ENCODE data around the gene EXD3. TPM values are rescaled to one million over a fixed set of nuclear protein-coding genes. Genes with fewer than 3 reads are reported as not detected.

The EXD3 gene
- total and polyA plus RNA-seq, 2 of the 4 experiments (the other 2 are of a cell fraction): 1.1 to 7.4 TPM

- no peak overlapping the region for H3K14ac ChIP-seq (replicated peaks; ENCODE audit: low read depth, low read length)
- H3K9me1 ChIP-seq (ENCODE audit: insufficient read depth, low read length): no peaks in the 10 kb centered on the region
- no peak overlapping the region for H4K91ac ChIP-seq (ENCODE audit: insufficient read depth, low read depth, low read length)
- dilution Hi-C loops (cut with HindIII; ENCODE audit: low sequenced_read_pairs, unreplicated experiment): no loop called here
- H2BK120ac ChIP-seq (ENCODE audit: low read depth, low read length): no peak overlapping the region
- no peaks in the 10 kb centered on the region for H4K20me1 ChIP-seq (ENCODE audit: insufficient read depth, low read length)
- H3K4me1 ChIP-seq (ENCODE audit: control insufficient read depth, insufficient read depth, low read length): no peaks in the 10 kb centered on the region
- BruUV-seq (replicated peaks): no TSS peak
- H2AK9ac ChIP-seq (replicated peaks; ENCODE audit: low read depth, low read length, poor library complexity): no peak overlapping the region
- no peak overlapping the region for H2BK20ac ChIP-seq (ENCODE audit: low read depth, low read length)
- H3K4ac ChIP-seq (ENCODE audit: low read depth, low read length): no peak overlapping the region
- H3K9ac ChIP-seq (ENCODE audit: low read depth, low read length): no peak overlapping the region
- 79% methylated on average over 2 of the region's 10 CpGs; no CpG with 5 or more reads in 1 of the 2 experiments for WGBS, 2 experiments (ENCODE audit: extremely low coverage in 2 of 2, insufficient read length in 1 of 2)
- in situ Hi-C loops (cut with MboI; ENCODE audit: low sequenced_read_pairs): no loop called here
- H3K18ac ChIP-seq (ENCODE audit: low read depth, low read length): no peak overlapping the region
- H3K56ac ChIP-seq (ENCODE audit: extremely low read depth, insufficient read depth, low read length): no peak overlapping the region
- no peak overlapping the region for H2AK5ac ChIP-seq (ENCODE audit: low read depth, low read length)
- no peak overlapping the region for H3K4me2 ChIP-seq (ENCODE audit: low read depth, low read length)
- no peaks in the 10 kb centered on the region for H3K79me1 ChIP-seq (ENCODE audit: low read depth in 1 of 2, low read length in 2 of 2)
- intact Hi-C loops (cut with micrococcal nuclease): no loop called here
- H3K27me3 ChIP-seq (ENCODE audit: control insufficient read depth, insufficient read depth, low read length): no peaks in the 10 kb centered on the region; the same call in 1 of the 2 replicates
- no peak overlapping the region for H4K8ac ChIP-seq (ENCODE audit: low read depth in 2 of 2, low read length in 2 of 2)
- TF ChIP-seq FOS (IDR thresholded peaks at IDR 0.05; ENCODE audit: low read depth, low read length) (no peak), USF2 (IDR thresholded peaks at IDR 0.05; ENCODE audit: low read depth, low read length) (no peak), NFE2L2 (IDR thresholded peaks at IDR 0.05; ENCODE audit: low read depth, low read length) (no peak), SMC3 (IDR thresholded peaks at IDR 0.05; ENCODE audit: low read depth, low read length) (no peak)
- H2AFZ ChIP-seq (replicated peaks; ENCODE audit: low read length, poor library complexity): no peak overlapping the region
- ATAC-seq (ENCODE audit: low read depth): no peak
- ChIA-PET CTCF (no interaction called here), POLR2A (ENCODE audit: unreplicated experiment) (no interaction called here)
- DNase-seq: no peak
- H2BK15ac ChIP-seq (ENCODE audit: low read depth, low read length): no peak overlapping the region
- H2BK5ac ChIP-seq (ENCODE audit: low read depth, low read length, poor library complexity, severe bottlenecking): no peak overlapping the region
- no peak overlapping the region for H3K23ac ChIP-seq (ENCODE audit: low read depth, low read length)
- H4K5ac ChIP-seq (ENCODE audit: low read depth, low read length): no peak overlapping the region
- H3K9me3 ChIP-seq (ENCODE audit: control insufficient read depth, insufficient read depth, low read length): no peaks in the 10 kb centered on the region; the same call in 1 of the 2 replicates
- no peaks in the 10 kb centered on the region for H3K36me3 ChIP-seq (ENCODE audit: control insufficient read depth, insufficient read depth, low read length)
- H3K27ac ChIP-seq (ENCODE audit: insufficient read depth, low read length): no peak overlapping the region
- no peak overlapping the region for H3K4me3 ChIP-seq (ENCODE audit: insufficient read depth, low read depth, low read length)
Observed at GRCh38 chr9:137325124-137325523, 97.8 kb downstream of the EXD3 start.

Measured in IMR-90 (cell line).